Measurements from ENCODE around the gene NR2F1.

GRCh38 chr5:93595420-93596147 is 12.6 kb downstream of the NR2F1 start:
- TF ChIP-seq CTCF (conservative IDR thresholded peaks at IDR 0.05; ENCODE audit: low read length) (no peak), EZH2phosphoT487 (IDR thresholded peaks at IDR 0.05; ENCODE audit: borderline replicate concordance, low read depth, low read length) (no peak)
